Karpas-422 (cell line): ENCODE data around the gene KL. TPM values are rescaled to one million over a fixed set of nuclear protein-coding genes. Genes with fewer than 3 reads are reported as not detected.

Experiments
- DNase-seq: peaks from one replicate; pipeline ENCODE4 v3.0.0-alpha.2; 2015
- H2AFZ ChIP-seq: fragments of 200-600 bp; sonication (generic); 2 replicates; pipeline ENCODE4 v1.6.1; 2014; ENCODE audit warnings: antibody characterized with exemption, low read length, mixed read lengths
- H3K27ac ChIP-seq: fragments of 200-600 bp; sonication (generic); 2 replicates; pipeline ENCODE4 v1.5.1; 2014; ENCODE audit warnings: mild to moderate bottlenecking, low read length, moderate library complexity
- H3K27me3 ChIP-seq: fragments of 200-600 bp; sonication (generic); 2 replicates; pipeline ENCODE4 v1.6.1; 2014; ENCODE audit warnings: low read length, mixed read lengths
- H3K36me3 ChIP-seq: fragments of 200-600 bp; sonication (generic); 2 replicates; pipeline ENCODE4 v1.6.1; 2014; ENCODE audit warnings: low read length, mixed read lengths; ENCODE audit not compliant: insufficient read depth
- H3K4me1 ChIP-seq: fragments of 200-600 bp; sonication (generic); 2 replicates; pipeline ENCODE4 v1.6.1; 2014; ENCODE audit warnings: mild to moderate bottlenecking, low read length, mixed read lengths
- H3K4me2 ChIP-seq: fragments of 200-600 bp; sonication (generic); 2 replicates; pipeline ENCODE4 v1.6.1; 2014; ENCODE audit warnings: low read length, low read depth, mild to moderate bottlenecking; ENCODE audit not compliant: poor library complexity, severe bottlenecking
- H3K4me3 ChIP-seq: fragments of 200-600 bp; sonication (generic); 2 replicates; pipeline ENCODE4 v1.5.1; 2014; ENCODE audit warnings: mild to moderate bottlenecking, antibody characterized with exemption, low read length, mixed read lengths
- H3K79me2 ChIP-seq: fragments of 200-600 bp; sonication (generic); 2 replicates; pipeline ENCODE4 v1.6.1; 2014; ENCODE audit warnings: mild to moderate bottlenecking, low read length, mixed read lengths
- H3K9ac ChIP-seq: fragments of 200-600 bp; sonication (generic); 2 replicates; pipeline ENCODE4 v1.6.0; 2014; ENCODE audit warnings: low read length
- H3K9me2 ChIP-seq: fragments of 200-600 bp; sonication (generic), shearing (Covaris generic); replicated peaks from 2 replicates; pipeline ENCODE4 v1.6.0; 2014; ENCODE audit warnings: mild to moderate bottlenecking, low read length, moderate library complexity; ENCODE audit not compliant: insufficient read depth
- H3K9me3 ChIP-seq: fragments of 300-700, 200-600 bp; sonication (generic); 2 replicates; pipeline ENCODE4 v1.6.1; 2014; ENCODE audit warnings: low read length, mixed read lengths
- H4K20me1 ChIP-seq: fragments of 200-600 bp; sonication (generic); 2 replicates; pipeline ENCODE4 v1.6.1; 2014; ENCODE audit warnings: mild to moderate bottlenecking, antibody characterized with exemption, low read length, low read depth; ENCODE audit not compliant: insufficient read depth
- total RNA-seq: library from RNA; depleted of rRNA; stranded (reverse); fragments of >200 nt; shearing (Covaris generic); gene quantifications from 2 replicates; pipeline ENCODE4 v1.2.3, GENCODE V29; 2014; ENCODE audit warnings: low replicate concordance

The KL gene
- total RNA-seq, 1 experiment from 2014 or later: not detected

DNA sequence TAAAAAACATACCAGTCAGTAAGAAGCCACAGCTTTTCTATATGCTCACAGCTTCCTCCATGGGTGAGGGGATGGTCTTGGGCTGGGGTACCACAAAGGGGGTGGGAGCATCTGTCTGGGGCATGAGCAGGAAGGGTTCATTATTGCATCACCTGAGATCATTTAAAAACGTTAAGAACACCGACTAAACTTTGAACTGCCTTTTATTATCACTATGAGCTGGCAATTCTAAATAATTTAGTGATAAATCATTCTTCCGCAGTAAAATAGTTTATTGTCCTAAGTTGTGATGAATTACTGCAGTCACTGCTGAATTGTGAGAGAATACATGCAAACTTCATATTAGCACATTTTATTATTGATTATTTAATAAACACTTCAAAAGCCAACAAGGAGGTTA lies 71.6 kb downstream of the KL start:
- no peak overlapping the region for H2AFZ ChIP-seq

DNA sequence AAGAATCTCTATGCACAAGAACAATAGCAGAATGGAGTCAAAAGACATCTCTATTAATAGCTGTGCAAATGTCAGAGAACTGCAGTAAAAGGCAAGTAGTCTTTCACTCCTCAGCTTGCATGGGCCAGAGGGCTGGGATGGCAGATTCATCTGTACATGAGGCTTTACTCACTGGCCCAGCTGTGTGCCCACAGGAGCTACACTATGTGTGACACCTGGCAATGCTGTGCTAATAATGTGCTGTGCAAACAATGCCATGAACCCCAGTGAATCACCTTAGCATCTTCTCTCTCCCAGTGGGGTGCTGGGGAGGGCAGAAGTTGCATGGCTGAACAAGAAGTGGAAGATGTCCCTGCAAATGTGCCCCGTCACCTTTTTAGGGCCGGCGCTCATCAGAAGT lies 73.1 kb downstream of the KL start:
- Histone ChIP-seq H3K79me2 (no peaks in the 10 kb centered on the region), H3K4me2 (no peak overlapping the region), H3K4me1 (peaks cover 11% of the 10 kb centered on the region), H3K27me3 (no peaks in the 10 kb centered on the region), H2AFZ (no peak overlapping the region), H4K20me1 (no peaks in the 10 kb centered on the region), H3K27ac (0 out of 2 replicates have a peak overlapping the region, but pooled peaks have one; percentile 2), H3K4me3 (no peak overlapping the region), H3K9ac (no peak overlapping the region), H3K9me2 (no peaks in the 10 kb centered on the region), H3K36me3 (no peaks in the 10 kb centered on the region), H3K9me3 (no peaks in the 10 kb centered on the region)
- DNase-seq: no peak

More for the DNA sequence above, 71.6 kb downstream of the KL start:
- no peaks in the 10 kb centered on the region for H3K9me2 ChIP-seq
- H3K27me3 ChIP-seq: no peaks in the 10 kb centered on the region
- no peak overlapping the region for H3K9ac ChIP-seq
- no peaks in the 10 kb centered on the region for H4K20me1 ChIP-seq
- H3K4me2 ChIP-seq: no peak overlapping the region
- no peak overlapping the region for H3K27ac ChIP-seq
- no peak for DNase-seq
- peaks cover 11% of the 10 kb centered on the region for H3K4me1 ChIP-seq
- H3K79me2 ChIP-seq: no peaks in the 10 kb centered on the region
- no peaks in the 10 kb centered on the region for H3K36me3 ChIP-seq
- H3K9me3 ChIP-seq: no peaks in the 10 kb centered on the region
- H3K4me3 ChIP-seq: no peak overlapping the region

DNA sequence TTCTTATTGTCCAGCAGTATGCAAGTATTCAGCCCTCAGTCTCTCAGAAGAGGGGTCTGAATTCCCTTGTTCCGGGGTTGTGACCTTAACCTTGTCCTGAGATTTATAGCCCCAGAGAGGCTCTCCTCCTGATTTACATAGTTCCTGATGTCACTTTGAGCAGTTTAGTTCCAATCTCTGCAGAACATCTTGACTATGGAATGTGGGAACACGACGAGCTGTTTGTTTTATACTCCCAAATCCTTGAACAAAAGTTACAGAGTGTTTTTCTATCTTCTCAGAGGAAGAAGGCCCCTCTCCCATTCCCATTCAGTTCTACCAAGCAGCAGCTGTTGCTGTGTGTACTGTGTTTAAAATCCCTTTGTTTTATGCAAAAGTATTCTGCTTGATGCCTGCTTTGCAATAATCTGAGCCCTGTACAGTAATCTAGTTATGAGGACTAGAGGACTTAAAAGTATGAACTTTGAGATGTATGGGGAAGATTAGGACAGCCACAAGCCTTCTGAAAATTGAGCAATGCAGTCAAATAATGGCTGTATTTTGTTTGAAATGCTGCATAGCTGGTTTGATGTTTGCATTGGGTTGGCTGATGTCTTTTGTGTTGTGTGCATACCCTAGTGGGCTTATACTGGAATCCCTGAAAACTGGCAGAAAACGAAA lies 74.7 kb downstream of the KL start:
- H4K20me1 ChIP-seq: no peaks in the 10 kb centered on the region
- H3K4me1 ChIP-seq: peaks cover 11% of the 10 kb centered on the region
- no peak overlapping the region for H3K27ac ChIP-seq
- H3K9me2 ChIP-seq: no peaks in the 10 kb centered on the region
- no peaks in the 10 kb centered on the region for H3K9me3 ChIP-seq
- H3K9ac ChIP-seq: no peak overlapping the region
- H3K4me3 ChIP-seq: no peak overlapping the region
- no peak for DNase-seq
- no peaks in the 10 kb centered on the region for H3K27me3 ChIP-seq
- H3K36me3 ChIP-seq: no peaks in the 10 kb centered on the region
- no peak overlapping the region for H2AFZ ChIP-seq
- no peak overlapping the region for H3K4me2 ChIP-seq
- H3K79me2 ChIP-seq: no peaks in the 10 kb centered on the region

DNA sequence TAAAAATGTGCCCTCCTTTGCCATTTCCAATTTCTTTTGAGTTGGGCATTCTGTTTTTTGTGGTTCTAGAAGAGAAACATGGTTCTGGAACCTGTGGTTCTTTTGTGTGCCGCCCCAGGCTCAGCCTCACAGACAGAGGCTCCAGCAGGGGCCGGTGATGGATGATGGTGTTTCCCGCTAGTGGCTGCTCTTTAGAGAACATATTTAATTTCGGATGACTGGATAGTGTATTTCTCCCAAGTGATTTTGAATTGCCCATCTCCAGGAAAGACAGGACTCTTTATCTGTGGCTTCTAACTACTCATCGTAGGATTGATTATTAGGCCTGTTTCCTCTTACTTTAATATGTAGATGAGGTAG lies 75.2 kb downstream of the KL start:
- H3K79me2 ChIP-seq: no peaks in the 10 kb centered on the region
- no peaks in the 10 kb centered on the region for H3K9me2 ChIP-seq
- DNase-seq: no peak
- no peaks in the 10 kb centered on the region for H3K27me3 ChIP-seq
- no peak overlapping the region for H3K27ac ChIP-seq
- H3K4me1 ChIP-seq: peaks cover 11% of the 10 kb centered on the region
- H3K4me3 ChIP-seq: no peak overlapping the region
- no peaks in the 10 kb centered on the region for H4K20me1 ChIP-seq
- H3K36me3 ChIP-seq: no peaks in the 10 kb centered on the region
- no peak overlapping the region for H3K4me2 ChIP-seq
- no peak overlapping the region for H2AFZ ChIP-seq
- H3K9ac ChIP-seq: no peak overlapping the region
- no peaks in the 10 kb centered on the region for H3K9me3 ChIP-seq

DNA sequence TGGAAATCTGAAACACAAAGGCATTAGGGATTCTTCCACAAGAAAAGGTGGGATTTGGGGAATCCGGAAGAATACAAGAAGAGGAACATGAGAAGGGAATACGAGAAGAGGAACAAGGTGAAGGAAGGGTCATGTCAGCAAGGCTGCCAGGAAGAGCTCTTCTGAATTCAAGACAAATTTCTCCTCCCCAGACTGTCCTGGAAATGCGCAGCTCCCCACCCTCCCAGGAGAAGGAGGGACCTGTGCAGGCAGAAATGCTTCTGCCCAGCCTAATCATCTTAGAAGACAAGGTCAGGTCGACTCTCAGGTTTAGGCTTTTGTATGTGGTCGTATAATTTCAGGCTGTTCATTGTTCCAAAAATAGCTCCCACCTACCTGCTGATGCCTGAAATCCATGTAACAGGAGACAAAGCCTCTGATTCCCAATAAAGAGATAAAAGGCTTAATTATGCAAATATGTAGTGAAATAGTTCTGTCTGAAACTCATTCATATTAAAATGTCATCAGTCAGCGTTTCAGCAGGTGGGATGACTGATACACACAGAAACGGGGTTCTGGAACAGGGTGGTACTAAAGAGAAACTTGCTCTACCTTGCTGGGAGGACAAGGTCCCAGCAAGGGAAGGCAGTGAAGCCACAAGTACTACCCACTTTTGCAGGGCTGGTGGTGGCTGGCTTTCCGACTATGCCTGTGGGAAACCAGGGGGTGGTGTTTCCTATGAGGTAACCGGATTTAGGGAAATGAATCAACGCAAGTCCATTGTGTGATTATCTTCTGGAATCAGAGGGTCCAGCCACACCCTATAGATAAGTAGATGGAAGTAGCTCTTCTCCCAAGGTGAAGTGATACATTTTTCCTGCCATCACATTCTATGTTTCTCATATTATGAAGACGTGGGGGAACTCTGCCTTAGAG lies 76.1 kb downstream of the KL start:
- H3K27me3 ChIP-seq: no peaks in the 10 kb centered on the region
- no peaks in the 10 kb centered on the region for H3K36me3 ChIP-seq
- no peaks in the 10 kb centered on the region for H3K9me2 ChIP-seq
- no peaks in the 10 kb centered on the region for H3K9me3 ChIP-seq
- DNase-seq: no peak
- H2AFZ ChIP-seq: no peak overlapping the region
- no peak overlapping the region for H3K9ac ChIP-seq
- H4K20me1 ChIP-seq: no peaks in the 10 kb centered on the region
- peaks cover 11% of the 10 kb centered on the region for H3K4me1 ChIP-seq
- no peak overlapping the region for H3K27ac ChIP-seq
- H3K79me2 ChIP-seq: no peaks in the 10 kb centered on the region
- no peak overlapping the region for H3K4me2 ChIP-seq
- H3K4me3 ChIP-seq: no peak overlapping the region

DNA sequence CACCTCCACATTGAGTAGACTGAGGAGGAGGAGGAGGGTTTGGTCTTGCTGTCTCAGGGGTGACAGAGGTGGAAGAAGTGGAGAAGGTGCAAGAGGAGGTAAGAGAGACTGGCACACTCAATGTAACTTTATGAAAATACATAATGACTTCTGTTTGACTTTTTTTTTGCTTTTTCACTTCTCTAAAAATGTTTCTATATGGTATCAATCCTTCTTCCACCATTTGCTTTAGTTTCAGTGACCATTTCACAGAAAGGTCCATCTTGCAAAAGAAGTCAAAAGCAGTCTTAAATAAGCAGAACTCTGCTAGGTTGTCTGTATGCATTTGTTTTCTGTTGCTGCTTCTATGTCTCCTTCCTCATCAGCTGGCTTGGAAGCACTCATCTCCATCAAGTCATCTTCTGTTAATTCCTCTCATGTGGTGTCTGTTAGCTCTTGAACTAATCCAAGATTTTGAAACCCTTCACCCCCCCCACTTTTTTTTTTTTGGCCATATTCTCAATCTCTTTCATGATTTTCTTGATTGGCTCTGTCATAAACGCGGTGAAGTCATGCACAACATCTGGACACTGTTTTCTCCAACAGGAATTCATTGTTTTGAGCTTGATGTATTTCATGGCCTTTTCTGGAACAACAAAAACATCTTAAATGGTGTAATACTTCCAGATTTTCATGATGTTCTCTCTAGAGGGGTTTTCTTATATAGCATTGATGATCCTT lies 80.8 kb downstream of the KL start:
- no peak overlapping the region for H3K9ac ChIP-seq
- H3K27ac ChIP-seq: no peak overlapping the region
- no peaks in the 10 kb centered on the region for H3K36me3 ChIP-seq
- peak; percentile 12 for DNase-seq
- peaks cover 6% of the 10 kb centered on the region for H3K4me1 ChIP-seq
- no peak overlapping the region for H2AFZ ChIP-seq
- no peaks in the 10 kb centered on the region for H3K9me2 ChIP-seq
- no peaks in the 10 kb centered on the region for H4K20me1 ChIP-seq
- no peaks in the 10 kb centered on the region for H3K79me2 ChIP-seq
- no peaks in the 10 kb centered on the region for H3K27me3 ChIP-seq
- no peak overlapping the region for H3K4me2 ChIP-seq
- H3K4me3 ChIP-seq: no peak overlapping the region
- H3K9me3 ChIP-seq: no peaks in the 10 kb centered on the region

DNA sequence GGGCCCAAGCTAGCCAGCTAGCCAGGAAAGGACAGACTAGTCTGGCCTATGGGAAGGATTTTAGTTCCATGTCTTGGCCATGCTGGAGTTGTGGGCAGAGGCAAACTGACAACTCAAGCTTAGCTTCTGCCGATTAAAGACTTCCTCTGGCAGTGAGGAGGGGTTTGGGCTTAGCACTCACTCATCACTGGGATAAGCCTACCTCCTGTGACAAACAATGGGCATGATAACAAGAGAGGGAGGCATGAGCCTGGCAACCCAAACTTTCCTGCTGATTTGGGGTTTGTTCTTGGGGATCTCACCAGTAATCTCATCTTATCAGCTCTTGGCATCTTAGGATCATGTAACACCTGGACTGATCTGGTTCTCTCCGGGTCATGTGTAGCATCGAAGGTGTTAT lies 83.6 kb downstream of the KL start:
- Histone ChIP-seq H2AFZ (no peak overlapping the region), H3K79me2 (no peaks in the 10 kb centered on the region), H3K36me3 (no peaks in the 10 kb centered on the region), H3K4me1 (no peaks in the 10 kb centered on the region), H3K9me2 (no peaks in the 10 kb centered on the region), H3K9me3 (no peaks in the 10 kb centered on the region), H3K9ac (no peak overlapping the region), H3K4me3 (no peak overlapping the region), H3K4me2 (no peak overlapping the region), H4K20me1 (no peaks in the 10 kb centered on the region), H3K27me3 (no peaks in the 10 kb centered on the region), H3K27ac (no peak overlapping the region)
- no peak for DNase-seq

DNA sequence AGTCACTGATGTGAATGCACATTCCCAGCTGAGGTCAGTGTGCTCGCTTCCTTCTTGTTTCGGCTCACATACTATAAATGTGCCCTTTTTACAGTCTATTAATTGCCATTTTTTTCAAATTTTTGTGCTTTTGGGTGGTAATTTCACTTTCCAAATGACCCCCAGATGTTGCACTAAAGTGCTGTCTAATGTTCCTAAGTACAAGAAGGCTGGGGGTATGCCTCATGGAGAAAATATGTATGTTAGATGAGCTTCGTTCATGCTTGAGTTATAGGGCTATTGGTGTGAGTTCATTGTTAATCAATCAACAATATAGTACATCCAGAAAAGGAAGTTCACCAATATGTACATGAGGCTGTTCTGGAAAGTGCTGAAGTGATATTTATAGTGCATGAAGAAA lies 84.7 kb downstream of the KL start:
- Histone ChIP-seq H3K9me2 (no peaks in the 10 kb centered on the region), H4K20me1 (no peaks in the 10 kb centered on the region), H3K4me2 (no peak overlapping the region), H3K27me3 (no peaks in the 10 kb centered on the region), H3K9me3 (no peaks in the 10 kb centered on the region), H3K79me2 (no peaks in the 10 kb centered on the region), H3K27ac (no peak overlapping the region), H3K36me3 (no peaks in the 10 kb centered on the region), H3K4me1 (no peaks in the 10 kb centered on the region), H3K9ac (no peak overlapping the region), H3K4me3 (no peak overlapping the region), H2AFZ (no peak overlapping the region)
- DNase-seq: no peak
